Esophagus squamous epithelium (tissue), 5 donors: ENCODE data around the gene FKBP1B. TPM values are rescaled to one million over a fixed set of nuclear protein-coding genes. Genes with fewer than 3 reads are reported as not detected.
"Not testable (repeated sequence)": the region's sequence is repeated elsewhere in the genome, so short reads cannot be mapped to it uniquely, and the experiment has no call there.

Experiments used
- DNase-seq: peaks from one replicate; lab custom pipeline; 2025; lab: John Stamatoyannopoulos, UW
- H3K27ac ChIP-seq, 4 donors: fragments of 200-600 bp; sonication (generic); one replicate each; pipeline ENCODE4 v1.5.1; 2016 to 2019; ENCODE audit warnings: mild to moderate bottlenecking in 1 of 4
- H3K27me3 ChIP-seq, 4 donors: fragments of 200-600 bp; sonication (generic); 1 replicate in 3 of 4; 2 replicates in 1 of 4; pipeline versions ENCODE4 v1.5.1 to v1.6.0; 2017 to 2021; ENCODE audit warnings: antibody characterized with exemption in 1 of 4
- H3K36me3 ChIP-seq, 3 donors: fragments of 200-600 bp; sonication (generic); one replicate each; pipeline ENCODE4 v1.5.1; 2016 to 2019
- H3K4me1 ChIP-seq, 3 donors: fragments of 200-600 bp; sonication (generic); one replicate each; pipeline ENCODE4 v1.5.1; 2017 to 2019
- H3K4me3 ChIP-seq, 4 donors: fragments of 200-600 bp; sonication (generic); 1 replicate in 3 of 4; 2 replicates in 1 of 4; pipeline ENCODE4 v1.5.1; 2016 to 2019; ENCODE audit warnings: mild to moderate bottlenecking in 2 of 4, moderate library complexity in 1 of 4
- H3K9me3 ChIP-seq, 3 donors: fragments of 200-600 bp; sonication (generic); one replicate each; pipeline ENCODE4 v1.5.1; 2016 to 2019
- POLR2A ChIP-seq, 4 donors: fragments of 450-650 bp; IDR thresholded peaks; one replicate each; pipeline ENCODE4 v1.6.1; 2017; ENCODE audit warnings: antibody characterized with exemption in 4 of 4, mild to moderate bottlenecking in 4 of 4, moderate library complexity in 3 of 4
- WGBS, 2 donors: methylation state at CpG; one replicate each; pipeline ENCODE4 v1.1.5; 2018; 5-methylcytosine and 5-hydroxymethylcytosine counted together
- intact Hi-C: fragments of 100-400 bp; cut with DNase I; formaldehyde crosslinking; loops from one replicate; pipeline ENCODE4 v1.15.0; 2022
- small RNA-seq, 4 donors: library from RNA; depleted of rRNA; stranded (forward); fragments of <200 nt; gene quantifications; one replicate each; pipeline ENCODE3, GENCODE V24; 2016
- total RNA-seq, 4 donors: library from RNA; depleted of rRNA; stranded (reverse); fragments of >200 nt; gene quantifications; one replicate each; pipeline ENCODE4 v1.1.0, GENCODE V29; 2016
- TF ChIP-seq, protein P1 (sequence below), 6 experiments: fragments of 450-650 bp in 4 of 6; fragments of 200-600 bp in 2 of 6; sonication (generic) in 2 of 6; IDR thresholded peaks; one replicate each; pipeline ENCODE4 v1.5.1; 2016 to 2019; ENCODE audit warnings: antibody characterized with exemption in 6 of 6, mild to moderate bottlenecking in 4 of 6, moderate library complexity in 4 of 6
- donor health status: DM: yes; HTN: yes; CAD: no.

Gene FKBP1B
- total RNA-seq, 4 donors from 2014 or later: 4.5 to 12.1 (median 8.3) TPM

DNA sequence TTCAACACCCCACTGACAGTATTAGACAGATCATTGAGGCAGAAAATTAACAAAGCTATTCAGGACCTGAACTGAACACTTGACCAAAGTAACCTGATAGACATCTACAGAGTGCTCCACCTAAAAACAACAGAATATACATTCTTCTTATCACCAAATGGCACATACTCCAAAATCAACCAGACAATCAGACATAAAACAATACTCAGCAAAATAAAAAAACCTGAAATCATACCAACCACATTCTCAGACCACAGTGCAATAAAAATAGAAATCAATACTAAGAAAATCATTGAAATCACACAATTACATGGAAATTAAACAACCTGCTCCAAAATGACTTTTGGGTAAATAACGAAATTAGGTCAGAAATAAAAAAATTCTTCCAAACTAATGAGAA lies 57.8 kb downstream of the FKBP1B start:
- Histone ChIP-seq H3K27ac (no peak overlapping the region), H3K9me3 (no peaks in the 10 kb centered on the region), H3K27me3 (no peaks in the 10 kb centered on the region), H3K4me3 (no peak overlapping the region), H3K4me1 (peaks cover 0 to 11% (median 0%) of the 10 kb centered on the region in 3 donors), H3K36me3 (no peaks in the 10 kb centered on the region)
- TF ChIP-seq POLR2A (IDR thresholded peaks at IDR 0.05): no peak
- TF ChIP-seq, protein P1, sequence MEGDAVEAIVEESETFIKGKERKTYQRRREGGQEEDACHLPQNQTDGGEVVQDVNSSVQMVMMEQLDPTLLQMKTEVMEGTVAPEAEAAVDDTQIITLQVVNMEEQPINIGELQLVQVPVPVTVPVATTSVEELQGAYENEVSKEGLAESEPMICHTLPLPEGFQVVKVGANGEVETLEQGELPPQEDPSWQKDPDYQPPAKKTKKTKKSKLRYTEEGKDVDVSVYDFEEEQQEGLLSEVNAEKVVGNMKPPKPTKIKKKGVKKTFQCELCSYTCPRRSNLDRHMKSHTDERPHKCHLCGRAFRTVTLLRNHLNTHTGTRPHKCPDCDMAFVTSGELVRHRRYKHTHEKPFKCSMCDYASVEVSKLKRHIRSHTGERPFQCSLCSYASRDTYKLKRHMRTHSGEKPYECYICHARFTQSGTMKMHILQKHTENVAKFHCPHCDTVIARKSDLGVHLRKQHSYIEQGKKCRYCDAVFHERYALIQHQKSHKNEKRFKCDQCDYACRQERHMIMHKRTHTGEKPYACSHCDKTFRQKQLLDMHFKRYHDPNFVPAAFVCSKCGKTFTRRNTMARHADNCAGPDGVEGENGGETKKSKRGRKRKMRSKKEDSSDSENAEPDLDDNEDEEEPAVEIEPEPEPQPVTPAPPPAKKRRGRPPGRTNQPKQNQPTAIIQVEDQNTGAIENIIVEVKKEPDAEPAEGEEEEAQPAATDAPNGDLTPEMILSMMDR (IDR thresholded peaks at IDR 0.05): no peak
- intact Hi-C loops: no loop called here
- DNase-seq: no peak
- WGBS, 2 donors: 83 to 96% methylated on average over 1 of the region's 1 CpG

DNA sequence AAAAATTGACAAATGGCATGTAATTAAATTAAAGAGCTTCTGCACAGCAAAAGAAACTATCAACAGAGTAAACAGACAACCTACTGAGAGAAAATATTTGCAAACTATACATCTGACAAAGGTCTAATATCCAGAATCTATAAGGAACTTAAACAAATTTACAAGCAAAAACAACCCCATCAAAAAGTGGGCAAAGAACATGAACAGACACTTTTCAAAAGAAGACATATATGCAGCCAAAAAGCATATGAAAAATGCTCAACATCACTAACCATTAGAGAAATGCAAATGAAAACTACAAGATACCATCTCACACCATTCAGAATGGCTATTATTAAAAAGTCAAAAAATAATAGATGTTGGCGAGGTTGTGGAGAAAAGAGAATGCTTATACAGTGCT lies 59.9 kb downstream of the FKBP1B start:
- H3K4me3 ChIP-seq, intact Hi-C loops: not testable (repeated sequence)
- WGBS, 2 donors: 81 to 93% methylated on average over 1 of the region's 1 CpG

DNA sequence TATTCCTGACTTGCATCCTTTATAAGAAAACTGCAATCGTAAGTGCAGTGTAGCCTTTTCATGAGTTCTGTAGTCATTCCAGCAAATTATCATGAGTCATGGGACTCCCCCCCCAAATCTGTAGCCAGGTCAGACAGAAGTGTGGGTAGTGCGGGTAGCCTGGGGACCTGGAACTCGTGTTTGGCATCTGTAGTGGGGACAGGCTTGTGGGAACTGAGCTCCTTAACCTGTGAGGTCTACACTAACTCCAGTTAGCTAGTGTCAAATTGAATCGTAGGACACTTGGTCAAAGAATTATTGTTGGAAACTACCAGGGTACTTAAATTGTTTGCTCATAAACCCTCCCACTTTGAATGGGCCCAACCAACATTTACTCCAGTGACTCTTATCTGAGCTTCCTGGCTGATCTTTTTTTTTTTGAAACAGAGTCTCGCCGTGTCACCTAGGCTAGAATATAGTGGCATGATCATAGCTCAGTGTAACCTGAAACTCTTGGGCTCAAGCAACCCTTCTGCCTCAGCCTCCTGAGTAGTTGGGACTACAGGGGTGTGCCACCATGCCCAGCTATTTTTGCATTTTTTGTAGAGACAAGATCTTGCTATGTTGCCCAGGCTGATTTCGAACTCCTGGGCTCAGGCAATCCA lies 61.2 kb downstream of the FKBP1B start:
- no peaks in the 10 kb centered on the region for H3K4me1 ChIP-seq
- H3K27ac ChIP-seq: peak overlapping the region in 3 of 4 donors; percentile 11 to 34 (median 32)
- H3K27me3 ChIP-seq: no peaks in the 10 kb centered on the region
- WGBS, 2 donors: 75 to 87% methylated on average over 4 to 7 of the region's 7 CpGs
- H3K9me3 ChIP-seq: no peaks in the 10 kb centered on the region
- DNase-seq: no peak
- peaks cover 0 to 5% (median 0%) of the 10 kb centered on the region in 3 donors for H3K36me3 ChIP-seq
- H3K4me3 ChIP-seq: no peak overlapping the region
- TF ChIP-seq, protein P1 (IDR thresholded peaks at IDR 0.05): no peak
- no peak for TF ChIP-seq POLR2A (IDR thresholded peaks at IDR 0.05)
- intact Hi-C loops: no loop called here

More for the DNA sequence above, 59.9 kb downstream of the FKBP1B start:
- not testable (repeated sequence) for H3K36me3 ChIP-seq, H3K27me3 ChIP-seq, H3K9me3 ChIP-seq, H3K27ac ChIP-seq, DNase-seq, H3K4me1 ChIP-seq

DNA sequence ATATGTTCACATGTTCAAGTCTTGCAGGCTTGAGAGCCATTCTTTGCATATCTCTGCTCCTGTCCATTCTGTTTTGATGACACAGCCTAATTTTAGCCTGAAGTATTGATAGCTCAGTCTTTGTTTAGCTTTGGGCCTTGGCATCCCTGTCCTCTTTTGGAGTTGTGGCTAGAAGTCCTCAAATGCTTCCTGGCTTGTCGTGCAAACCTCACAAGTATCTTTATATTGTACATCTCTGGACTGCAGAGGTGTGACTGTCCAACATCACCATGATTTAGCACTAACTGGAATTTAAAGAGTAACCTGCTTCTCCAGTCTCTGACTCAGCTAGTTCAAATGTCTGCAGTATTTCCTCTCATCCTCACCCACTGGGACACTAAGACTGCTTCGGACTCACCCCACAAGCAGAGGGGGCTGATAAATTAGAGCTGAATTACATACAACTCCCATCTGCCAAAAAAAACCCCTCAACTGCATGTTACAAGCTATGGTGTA lies 61.9 kb downstream of the FKBP1B start:
- Histone ChIP-seq H3K9me3 (no peaks in the 10 kb centered on the region), H3K27me3 (no peaks in the 10 kb centered on the region), H3K4me3 (no peak overlapping the region), H3K27ac (peak overlapping the region in 2 of 4 donors; percentile 11 to 34), H3K4me1 (no peaks in the 10 kb centered on the region), H3K36me3 (peaks cover 0 to 5% (median 0%) of the 10 kb centered on the region in 3 donors)
- 29 to 59% methylated on average over 2 of the region's 2 CpGs for WGBS, 2 donors
- intact Hi-C loops: no loop called here
- no peak for DNase-seq
- TF ChIP-seq, protein P1 (IDR thresholded peaks at IDR 0.05): no peak
- TF ChIP-seq POLR2A (IDR thresholded peaks at IDR 0.05): no peak

Small RNAs within 50 kb of the gene (small RNA-seq; reads per million reads assigned to genes)
- gene RNU6-370P: 0 reads per million in 4 donors

Other genes starting within 250 kb of the FKBP1B start
- 10 to 100 TPM in 3 of 4 donors, 1 to 10 TPM in 1; 7.4 to 29.2 (median 20.8) TPM for gene ATAD2B, start 122.6 kb upstream of the FKBP1B start, total RNA-seq
- 10 to 100 TPM in 2 of 4 donors, 1 to 10 TPM in 2; 8.8 to 16.2 (median 10.0) TPM for gene UBXN2A, start 109.3 kb upstream of the FKBP1B start, total RNA-seq
- gene MFSD2B, start 39.7 kb upstream of the FKBP1B start, total RNA-seq: under 1 TPM in 1 of 4 donors, not detected in 3; 0.19 TPM
- 1 to 10 TPM; 2.8 to 4.9 (median 4.0) TPM for gene WDCP, start 2.4 kb upstream of the FKBP1B start, total RNA-seq
- 100 to 1,000 TPM in 3 of 4 donors, 10 to 100 TPM in 1; 91.3 to 150 (median 125) TPM for gene SF3B6, start 26.6 kb downstream of the FKBP1B start, total RNA-seq
- 100 to 1,000 TPM in 1 of 4 donors, 10 to 100 TPM in 3; 69.5 to 129 (median 84.7) TPM for gene TP53I3, start 35.1 kb downstream of the FKBP1B start, total RNA-seq
- gene PFN4, start 73.6 kb downstream of the FKBP1B start, total RNA-seq: not detected
- gene FAM228B, start 73.7 kb downstream of the FKBP1B start, total RNA-seq: 10 to 100 TPM in 2 of 4 donors, 1 to 10 TPM in 1, under 1 TPM in 1; 0.87 to 16.4 (median 8.4) TPM
- gene FAM228A, start 125.3 kb downstream of the FKBP1B start, total RNA-seq: under 1 TPM in 2 of 4 donors, not detected in 2; 0.19 TPM